SK-N-SH treated with all-trans-retinoic acid at 6 μM for 48 hours (cell line): ENCODE measurements around the gene GPR152.

ENCODE experiments used
- ATAC-seq: fragments of 200-7000 bp; cut with Tn5 transposase; 3 replicates; pipeline ENCODE4 v1.9.1; 2020; ENCODE audit warnings: mild to moderate bottlenecking, moderate library complexity
- ARNTL ChIP-seq: fragments of 450-650 bp; formaldehyde crosslinking; IDR thresholded peaks from 2 replicates; pipeline ENCODE4 v1.5.0; 2020; ENCODE audit warnings: low read depth, mild to moderate bottlenecking, moderate library complexity, borderline replicate concordance
- BACH2 ChIP-seq: fragments of 250-450 bp; sonication (Bioruptor Pico); IDR thresholded peaks from 2 replicates; pipeline ENCODE4 v1.9.0; 2021; ENCODE audit warnings: mild to moderate bottlenecking, borderline replicate concordance
- CSDC2 ChIP-seq: fragments of 250-450 bp; sonication (Bioruptor Pico); IDR thresholded peaks from 2 replicates; pipeline ENCODE4 v1.5.0; 2020; ENCODE audit warnings: mild to moderate bottlenecking, moderate library complexity
- ESRRG ChIP-seq: fragments of 250-450 bp; sonication (Bioruptor Pico); IDR thresholded peaks from 2 replicates; pipeline ENCODE4 v1.6.1; 2021; ENCODE audit warnings: mild to moderate bottlenecking
- GLIS3 ChIP-seq: fragments of 250-450 bp; sonication (Bioruptor Pico); IDR thresholded peaks from 2 replicates; pipeline ENCODE4 v1.5.0; 2020; ENCODE audit warnings: mild to moderate bottlenecking, moderate library complexity
- ISL1 ChIP-seq: fragments of 250-450 bp; sonication (Bioruptor Pico); IDR thresholded peaks from 2 replicates; pipeline ENCODE4 v2.1.2; 2022; ENCODE audit warnings: mild to moderate bottlenecking, moderate library complexity
- OSR1 ChIP-seq: fragments of 250-450 bp; sonication (Bioruptor Pico); IDR thresholded peaks from 2 replicates; pipeline ENCODE4 v1.8.0; 2022; ENCODE audit warnings: moderate library complexity, mild to moderate bottlenecking, inconsistent platforms
- RARB ChIP-seq: fragments of 250-450 bp; sonication (Bioruptor Pico); IDR thresholded peaks from 2 replicates; pipeline ENCODE4 v1.8.0; 2021; ENCODE audit warnings: mild to moderate bottlenecking, moderate library complexity
- SNAI2 ChIP-seq: fragments of 250-450 bp; sonication (Bioruptor Pico); IDR thresholded peaks from 2 replicates; pipeline ENCODE4 v1.5.0; 2020; ENCODE audit warnings: mild to moderate bottlenecking, moderate library complexity
- TCF4 ChIP-seq: fragments of 250-450 bp; sonication (Bioruptor Pico); IDR thresholded peaks from 2 replicates; pipeline ENCODE4 v1.8.0; 2021; ENCODE audit warnings: mild to moderate bottlenecking, moderate library complexity, borderline replicate concordance
- TOX ChIP-seq: fragments of 250-450 bp; sonication (Bioruptor Pico); IDR thresholded peaks from 2 replicates; pipeline ENCODE4 v1.8.0; 2021; ENCODE audit warnings: mild to moderate bottlenecking, moderate library complexity, borderline replicate concordance
- ZC3H10 ChIP-seq: fragments of 250-450 bp; sonication (Bioruptor Pico); IDR thresholded peaks from 2 replicates; pipeline ENCODE4 v1.5.1; 2021; ENCODE audit warnings: mild to moderate bottlenecking, moderate library complexity
- ZFP3 ChIP-seq: fragments of 250-450 bp; sonication (Bioruptor Pico); IDR thresholded peaks from 2 replicates; pipeline ENCODE4 v1.5.0; 2020; ENCODE audit warnings: mild to moderate bottlenecking, moderate library complexity
- ZFP30 ChIP-seq: fragments of 450-650 bp; formaldehyde crosslinking; IDR thresholded peaks from 2 replicates; pipeline ENCODE4 v1.5.0; 2022; ENCODE audit warnings: mild to moderate bottlenecking, moderate library complexity
- ZNF565 ChIP-seq: fragments of 450-650 bp; formaldehyde crosslinking; conservative IDR thresholded peaks from 2 replicates; pipeline ENCODE4 v1.5.0; 2020; ENCODE audit warnings: low read depth, mild to moderate bottlenecking, moderate library complexity
- ZNF70 ChIP-seq: fragments of 450-650 bp; formaldehyde crosslinking; IDR thresholded peaks from 2 replicates; pipeline ENCODE4 v1.5.0; 2020; ENCODE audit warnings: mild to moderate bottlenecking, moderate library complexity
- ZNF8 ChIP-seq: fragments of 450-650 bp; formaldehyde crosslinking; IDR thresholded peaks from 2 replicates; pipeline ENCODE4 v1.5.0; 2020; ENCODE audit warnings: mild to moderate bottlenecking, moderate library complexity
- TF ChIP-seq, protein P1 (sequence below): fragments of 250-450 bp; sonication (Bioruptor Pico); IDR thresholded peaks from 2 replicates; pipeline ENCODE4 v1.5.1; 2021; ENCODE audit warnings: mild to moderate bottlenecking, moderate library complexity
- TF ChIP-seq, protein P2 (sequence below): fragments of 250-450 bp; sonication (Bioruptor Pico); IDR thresholded peaks from 2 replicates; pipeline ENCODE4 v1.5.0; 2020; ENCODE audit warnings: mild to moderate bottlenecking, moderate library complexity
- TF ChIP-seq, protein P3 (sequence below): fragments of 250-450 bp; sonication (Bioruptor Pico); IDR thresholded peaks from 2 replicates; pipeline ENCODE4 v1.5.1; 2020; ENCODE audit warnings: low read depth, mild to moderate bottlenecking, moderate library complexity
- TF ChIP-seq, protein P4 (sequence below): fragments of 250-450 bp; sonication (Bioruptor Pico); IDR thresholded peaks from 2 replicates; pipeline ENCODE4 v1.8.0; 2021; ENCODE audit warnings: low read depth, mild to moderate bottlenecking, moderate library complexity, borderline replicate concordance
- TF ChIP-seq, protein P5 (sequence below): fragments of 250-450 bp; sonication (Bioruptor Pico); IDR thresholded peaks from 2 replicates; pipeline ENCODE4 v1.8.0; 2020; ENCODE audit warnings: mild to moderate bottlenecking, moderate library complexity, borderline replicate concordance

GPR152 gene

DNA sequence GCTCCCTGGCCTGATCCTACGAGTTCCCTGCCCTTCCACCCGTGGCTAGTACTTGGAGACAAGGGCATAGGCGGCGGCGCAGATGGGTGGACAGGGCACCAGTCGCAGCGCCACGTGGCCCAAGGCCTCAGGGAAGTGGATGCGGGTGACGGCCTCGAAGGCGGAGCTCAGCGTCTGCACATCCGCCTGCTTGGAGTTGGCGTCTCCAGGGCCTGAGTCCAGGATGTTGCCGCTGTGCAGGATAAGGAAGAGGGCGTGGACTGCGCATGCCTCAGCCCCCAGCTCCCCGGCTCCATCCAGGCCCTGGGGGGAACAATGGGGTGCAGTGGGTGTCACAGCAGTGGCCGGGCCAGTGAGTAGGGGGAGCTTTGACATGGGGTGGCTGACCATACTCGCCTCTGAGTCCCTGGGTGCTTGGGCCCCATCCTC is 46.0 kb upstream of the GPR152 start:
- TF ChIP-seq BACH2 (CRISPR knock-in tag) (no peak), RARB (CRISPR knock-in tag) (no peak), ZNF565 (CRISPR knock-in tag) (no peak), ZFP3 (CRISPR knock-in tag) (no peak), ZFP30 (CRISPR knock-in tag) (no peak), TCF4 (CRISPR knock-in tag) (no peak), CSDC2 (CRISPR knock-in tag) (no peak), ESRRG (CRISPR knock-in tag) (no peak), TOX (CRISPR knock-in tag) (no peak), SNAI2 (CRISPR knock-in tag) (no peak), GLIS3 (CRISPR knock-in tag) (no peak), ZNF70 (no peak), ZNF8 (CRISPR knock-in tag) (no peak), OSR1 (CRISPR knock-in tag) (no peak), ARNTL (CRISPR knock-in tag) (no peak), ISL1 (CRISPR knock-in tag) (no peak), ZC3H10 (CRISPR knock-in tag) (no peak)
- TF ChIP-seq, protein P1, sequence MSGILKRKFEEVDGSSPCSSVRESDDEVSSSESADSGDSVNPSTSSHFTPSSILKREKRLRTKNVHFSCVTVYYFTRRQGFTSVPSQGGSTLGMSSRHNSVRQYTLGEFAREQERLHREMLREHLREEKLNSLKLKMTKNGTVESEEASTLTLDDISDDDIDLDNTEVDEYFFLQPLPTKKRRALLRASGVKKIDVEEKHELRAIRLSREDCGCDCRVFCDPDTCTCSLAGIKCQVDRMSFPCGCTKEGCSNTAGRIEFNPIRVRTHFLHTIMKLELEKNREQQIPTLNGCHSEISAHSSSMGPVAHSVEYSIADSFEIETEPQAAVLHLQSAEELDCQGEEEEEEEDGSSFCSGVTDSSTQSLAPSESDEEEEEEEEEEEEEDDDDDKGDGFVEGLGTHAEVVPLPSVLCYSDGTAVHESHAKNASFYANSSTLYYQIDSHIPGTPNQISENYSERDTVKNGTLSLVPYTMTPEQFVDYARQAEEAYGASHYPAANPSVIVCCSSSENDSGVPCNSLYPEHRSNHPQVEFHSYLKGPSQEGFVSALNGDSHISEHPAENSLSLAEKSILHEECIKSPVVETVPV (CRISPR knock-in tag) = no peak
- TF ChIP-seq, protein P2, sequence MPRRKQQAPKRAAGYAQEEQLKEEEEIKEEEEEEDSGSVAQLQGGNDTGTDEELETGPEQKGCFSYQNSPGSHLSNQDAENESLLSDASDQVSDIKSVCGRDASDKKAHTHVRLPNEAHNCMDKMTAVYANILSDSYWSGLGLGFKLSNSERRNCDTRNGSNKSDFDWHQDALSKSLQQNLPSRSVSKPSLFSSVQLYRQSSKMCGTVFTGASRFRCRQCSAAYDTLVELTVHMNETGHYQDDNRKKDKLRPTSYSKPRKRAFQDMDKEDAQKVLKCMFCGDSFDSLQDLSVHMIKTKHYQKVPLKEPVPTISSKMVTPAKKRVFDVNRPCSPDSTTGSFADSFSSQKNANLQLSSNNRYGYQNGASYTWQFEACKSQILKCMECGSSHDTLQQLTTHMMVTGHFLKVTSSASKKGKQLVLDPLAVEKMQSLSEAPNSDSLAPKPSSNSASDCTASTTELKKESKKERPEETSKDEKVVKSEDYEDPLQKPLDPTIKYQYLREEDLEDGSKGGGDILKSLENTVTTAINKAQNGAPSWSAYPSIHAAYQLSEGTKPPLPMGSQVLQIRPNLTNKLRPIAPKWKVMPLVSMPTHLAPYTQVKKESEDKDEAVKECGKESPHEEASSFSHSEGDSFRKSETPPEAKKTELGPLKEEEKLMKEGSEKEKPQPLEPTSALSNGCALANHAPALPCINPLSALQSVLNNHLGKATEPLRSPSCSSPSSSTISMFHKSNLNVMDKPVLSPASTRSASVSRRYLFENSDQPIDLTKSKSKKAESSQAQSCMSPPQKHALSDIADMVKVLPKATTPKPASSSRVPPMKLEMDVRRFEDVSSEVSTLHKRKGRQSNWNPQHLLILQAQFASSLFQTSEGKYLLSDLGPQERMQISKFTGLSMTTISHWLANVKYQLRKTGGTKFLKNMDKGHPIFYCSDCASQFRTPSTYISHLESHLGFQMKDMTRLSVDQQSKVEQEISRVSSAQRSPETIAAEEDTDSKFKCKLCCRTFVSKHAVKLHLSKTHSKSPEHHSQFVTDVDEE (CRISPR knock-in tag) = no peak
- TF ChIP-seq, protein P3, sequence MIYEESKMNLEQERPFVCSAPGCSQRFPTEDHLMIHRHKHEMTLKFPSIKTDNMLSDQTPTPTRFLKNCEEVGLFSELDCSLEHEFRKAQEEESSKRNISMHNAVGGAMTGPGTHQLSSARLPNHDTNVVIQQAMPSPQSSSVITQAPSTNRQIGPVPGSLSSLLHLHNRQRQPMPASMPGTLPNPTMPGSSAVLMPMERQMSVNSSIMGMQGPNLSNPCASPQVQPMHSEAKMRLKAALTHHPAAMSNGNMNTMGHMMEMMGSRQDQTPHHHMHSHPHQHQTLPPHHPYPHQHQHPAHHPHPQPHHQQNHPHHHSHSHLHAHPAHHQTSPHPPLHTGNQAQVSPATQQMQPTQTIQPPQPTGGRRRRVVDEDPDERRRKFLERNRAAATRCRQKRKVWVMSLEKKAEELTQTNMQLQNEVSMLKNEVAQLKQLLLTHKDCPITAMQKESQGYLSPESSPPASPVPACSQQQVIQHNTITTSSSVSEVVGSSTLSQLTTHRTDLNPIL = no peak
- TF ChIP-seq, all 23 proteins: peak for 0
- ATAC-seq = no peak

DNA sequence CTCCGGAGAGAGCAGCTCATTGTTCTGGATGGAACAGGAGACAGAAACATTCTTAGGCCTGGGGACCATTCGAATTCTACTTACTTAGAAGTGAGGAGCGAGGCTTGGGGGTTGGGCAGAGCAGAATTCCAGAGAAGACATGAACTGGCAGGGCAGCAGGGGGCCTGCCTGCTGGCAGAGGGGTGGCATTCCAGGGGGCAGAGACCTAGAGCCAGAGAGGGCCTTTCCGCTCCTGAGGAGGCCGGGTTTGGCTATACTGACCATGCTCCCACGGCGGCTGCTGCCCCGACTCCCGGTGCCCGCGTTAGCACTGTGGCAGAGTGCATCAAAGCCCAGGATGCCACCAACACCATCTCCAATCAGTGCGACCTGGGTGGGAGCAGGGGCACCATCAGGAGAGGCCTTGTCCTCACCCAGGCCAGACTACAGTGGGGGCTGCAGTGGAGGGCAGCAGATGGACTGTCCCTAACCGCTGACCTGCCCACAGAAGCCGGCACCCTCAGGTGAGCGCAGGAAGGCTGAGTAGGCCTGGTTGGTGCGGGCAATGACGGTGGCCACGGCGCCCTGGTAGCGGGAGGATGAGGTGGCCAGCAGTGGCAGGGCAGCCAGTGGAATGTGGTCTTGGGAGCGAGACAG is 45.2 kb upstream of the GPR152 start:
- no peak for TF ChIP-seq ZNF70
- TF ChIP-seq, protein P4, sequence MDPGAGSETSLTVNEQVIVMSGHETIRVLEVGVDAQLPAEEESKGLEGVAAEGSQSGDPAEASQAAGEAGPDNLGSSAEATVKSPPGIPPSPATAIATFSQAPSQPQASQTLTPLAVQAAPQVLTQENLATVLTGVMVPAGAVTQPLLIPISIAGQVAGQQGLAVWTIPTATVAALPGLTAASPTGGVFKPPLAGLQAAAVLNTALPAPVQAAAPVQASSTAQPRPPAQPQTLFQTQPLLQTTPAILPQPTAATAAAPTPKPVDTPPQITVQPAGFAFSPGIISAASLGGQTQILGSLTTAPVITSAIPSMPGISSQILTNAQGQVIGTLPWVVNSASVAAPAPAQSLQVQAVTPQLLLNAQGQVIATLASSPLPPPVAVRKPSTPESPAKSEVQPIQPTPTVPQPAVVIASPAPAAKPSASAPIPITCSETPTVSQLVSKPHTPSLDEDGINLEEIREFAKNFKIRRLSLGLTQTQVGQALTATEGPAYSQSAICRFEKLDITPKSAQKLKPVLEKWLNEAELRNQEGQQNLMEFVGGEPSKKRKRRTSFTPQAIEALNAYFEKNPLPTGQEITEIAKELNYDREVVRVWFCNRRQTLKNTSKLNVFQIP (CRISPR knock-in tag) = no peak
- TF ChIP-seq CSDC2 (CRISPR knock-in tag) = no peak
- TF ChIP-seq ESRRG (CRISPR knock-in tag) = no peak
- TF ChIP-seq ZNF565 (CRISPR knock-in tag) = no peak
- TF ChIP-seq, protein P2 (CRISPR knock-in tag) = no peak
- no peak for TF ChIP-seq ZFP30 (CRISPR knock-in tag)
- no peak for TF ChIP-seq ZC3H10 (CRISPR knock-in tag)
- TF ChIP-seq ZFP3 (CRISPR knock-in tag) = no peak
- TF ChIP-seq SNAI2 (CRISPR knock-in tag) = no peak
- TF ChIP-seq TOX (CRISPR knock-in tag) = no peak
- TF ChIP-seq, protein P3 = no peak
- TF ChIP-seq TCF4 (CRISPR knock-in tag) = no peak
- TF ChIP-seq ARNTL (CRISPR knock-in tag) = no peak
- no peak for TF ChIP-seq RARB (CRISPR knock-in tag)
- TF ChIP-seq, protein P5, sequence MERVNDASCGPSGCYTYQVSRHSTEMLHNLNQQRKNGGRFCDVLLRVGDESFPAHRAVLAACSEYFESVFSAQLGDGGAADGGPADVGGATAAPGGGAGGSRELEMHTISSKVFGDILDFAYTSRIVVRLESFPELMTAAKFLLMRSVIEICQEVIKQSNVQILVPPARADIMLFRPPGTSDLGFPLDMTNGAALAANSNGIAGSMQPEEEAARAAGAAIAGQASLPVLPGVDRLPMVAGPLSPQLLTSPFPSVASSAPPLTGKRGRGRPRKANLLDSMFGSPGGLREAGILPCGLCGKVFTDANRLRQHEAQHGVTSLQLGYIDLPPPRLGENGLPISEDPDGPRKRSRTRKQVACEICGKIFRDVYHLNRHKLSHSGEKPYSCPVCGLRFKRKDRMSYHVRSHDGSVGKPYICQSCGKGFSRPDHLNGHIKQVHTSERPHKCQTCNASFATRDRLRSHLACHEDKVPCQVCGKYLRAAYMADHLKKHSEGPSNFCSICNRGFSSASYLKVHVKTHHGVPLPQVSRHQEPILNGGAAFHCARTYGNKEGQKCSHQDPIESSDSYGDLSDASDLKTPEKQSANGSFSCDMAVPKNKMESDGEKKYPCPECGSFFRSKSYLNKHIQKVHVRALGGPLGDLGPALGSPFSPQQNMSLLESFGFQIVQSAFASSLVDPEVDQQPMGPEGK (CRISPR knock-in tag) = no peak
- TF ChIP-seq GLIS3 (CRISPR knock-in tag) = no peak
- TF ChIP-seq ISL1 (CRISPR knock-in tag) = no peak
- TF ChIP-seq OSR1 (CRISPR knock-in tag) = no peak
- ATAC-seq = no peak
